ENCODE results near the gene FLCN.
"Not testable (repeated sequence)": the region's sequence is repeated elsewhere in the genome, so short reads cannot be mapped to it uniquely, and the experiment has no call there.

FLCN gene

GRCh38 chr17:17237026-17237799, at the start of gene FLCN:
FLCN (minus strand) TSS chr17:17237168; CDS start chr17:17228137, 9,031 bp downstream.
- peak within 1 kb of the TSS; percentile 95 for H3K27ac ChIP-seq
- no peak for TF ChIP-seq CTCF (conservative IDR thresholded peaks at IDR 0.05)

GRCh38 chr17:17285951-17286350, 49.0 kb upstream of the FLCN start:
- TF ChIP-seq CTCF (conservative IDR thresholded peaks at IDR 0.05) (no peak), ZFX (IDR thresholded peaks at IDR 0.05) (no peak)
- no peak overlapping the region for H3K27ac ChIP-seq

GRCh38 chr17:17280613-17281549, 43.9 kb upstream of the FLCN start, which contains the start of gene COPS3:
COPS3 (minus strand) TSS chr17:17281246; CDS start chr17:17281186, 60 bp downstream.
- H3K27ac ChIP-seq = peak within 1 kb of the TSS; percentile 98
- no peak for TF ChIP-seq CTCF (conservative IDR thresholded peaks at IDR 0.05)
- peak; percentile 71 for TF ChIP-seq ZFX (IDR thresholded peaks at IDR 0.05)

- TF ChIP-seq ZFX (IDR thresholded peaks at IDR 0.05) = no peak
- TF ChIP-seq CTCF (conservative IDR thresholded peaks at IDR 0.05) = no peak
- no peak overlapping the region for H3K27ac ChIP-seq
These were observed 42.3 kb upstream of the FLCN start for GRCh38 chr17:17279316-17279715.

- H3K27ac ChIP-seq = not testable (repeated sequence)
These were observed 40.5 kb upstream of the FLCN start for GRCh38 chr17:17277431-17277830.

- TF ChIP-seq ZFX (IDR thresholded peaks at IDR 0.05) (no peak), CTCF (conservative IDR thresholded peaks at IDR 0.05) (no peak)
- H3K27ac ChIP-seq = no peak overlapping the region
These were observed 39.0 kb upstream of the FLCN start for GRCh38 chr17:17275971-17276370.

- TF ChIP-seq CTCF (conservative IDR thresholded peaks at IDR 0.05) (peak; percentile 80), ZFX (IDR thresholded peaks at IDR 0.05) (no peak)
- no peak overlapping the region for H3K27ac ChIP-seq
These were observed 33.2 kb upstream of the FLCN start for GRCh38 chr17:17269926-17270773.
